Mesothelial cell of epicardium (in vitro differentiated cells): ENCODE measurements around the gene USH2A. TPM values are rescaled to one million over a fixed set of nuclear protein-coding genes. Genes with fewer than 3 reads are reported as not detected.
A peak's percentile ranks its signal among the peaks of the same experiment; 100 is the strongest.

ENCODE experiments used
- DNase-seq, 2 experiments: peaks; one replicate each; pipeline ENCODE4 v3.0.0; 2021; ENCODE audit warnings: low spot score in 2 of 2; ENCODE audit not compliant: unreplicated experiment in 2 of 2
- H3K27ac Mint-ChIP-seq: 2 replicates; pipeline ENCODE4 v1.8.0; 2021; ENCODE audit warnings: mixed read lengths
- H3K27me3 Mint-ChIP-seq: 2 replicates; pipeline ENCODE4 v1.8.0; 2021; ENCODE audit warnings: low read depth, mixed read lengths
- H3K36me3 Mint-ChIP-seq: 2 replicates; pipeline ENCODE4 v1.8.0; 2021; ENCODE audit warnings: mixed read lengths
- H3K4me1 Mint-ChIP-seq: 2 replicates; pipeline ENCODE4 v1.8.0; 2021; ENCODE audit warnings: mixed read lengths
- H3K4me3 Mint-ChIP-seq: 2 replicates; pipeline ENCODE4 v1.8.0; 2021; ENCODE audit warnings: mild to moderate bottlenecking, moderate library complexity, mixed read lengths
- H3K9me3 Mint-ChIP-seq: 2 replicates; pipeline ENCODE4 v1.8.0; 2021; ENCODE audit warnings: mixed read lengths
- total RNA-seq: library from RNA; stranded (reverse); gene quantifications from 3 replicates; pipeline ENCODE4 v1.2.1, GENCODE V29; 2021
- TF ChIP-seq, protein P1 (sequence below): fragments of 200-600 bp; sonication (generic); IDR thresholded peaks from one replicate; pipeline ENCODE4 v1.5.0; 2021; ENCODE audit warnings: antibody characterized with exemption; ENCODE audit not compliant: unreplicated experiment

USH2A gene
- total RNA-seq, 1 donor from 2014 or later, result 0.02 TPM

- peaks cover 43% of the 10 kb centered on the region for H3K4me1 Mint-ChIP-seq
Observed at GRCh38 chr1:215603319-215603718, 819.9 kb downstream of the USH2A start.

GRCh38 chr1:215601276-215601675, 822.0 kb downstream of the USH2A start:
- H3K36me3 Mint-ChIP-seq, result peaks cover 39% of the 10 kb centered on the region
- peaks cover 3% of the 10 kb centered on the region for H3K9me3 Mint-ChIP-seq
- peaks cover 40% of the 10 kb centered on the region for H3K4me1 Mint-ChIP-seq
- TF ChIP-seq, protein P1, sequence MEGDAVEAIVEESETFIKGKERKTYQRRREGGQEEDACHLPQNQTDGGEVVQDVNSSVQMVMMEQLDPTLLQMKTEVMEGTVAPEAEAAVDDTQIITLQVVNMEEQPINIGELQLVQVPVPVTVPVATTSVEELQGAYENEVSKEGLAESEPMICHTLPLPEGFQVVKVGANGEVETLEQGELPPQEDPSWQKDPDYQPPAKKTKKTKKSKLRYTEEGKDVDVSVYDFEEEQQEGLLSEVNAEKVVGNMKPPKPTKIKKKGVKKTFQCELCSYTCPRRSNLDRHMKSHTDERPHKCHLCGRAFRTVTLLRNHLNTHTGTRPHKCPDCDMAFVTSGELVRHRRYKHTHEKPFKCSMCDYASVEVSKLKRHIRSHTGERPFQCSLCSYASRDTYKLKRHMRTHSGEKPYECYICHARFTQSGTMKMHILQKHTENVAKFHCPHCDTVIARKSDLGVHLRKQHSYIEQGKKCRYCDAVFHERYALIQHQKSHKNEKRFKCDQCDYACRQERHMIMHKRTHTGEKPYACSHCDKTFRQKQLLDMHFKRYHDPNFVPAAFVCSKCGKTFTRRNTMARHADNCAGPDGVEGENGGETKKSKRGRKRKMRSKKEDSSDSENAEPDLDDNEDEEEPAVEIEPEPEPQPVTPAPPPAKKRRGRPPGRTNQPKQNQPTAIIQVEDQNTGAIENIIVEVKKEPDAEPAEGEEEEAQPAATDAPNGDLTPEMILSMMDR, result no peak
- H3K27ac Mint-ChIP-seq, result no peak overlapping the region
- no peak for DNase-seq
- no peaks in the 10 kb centered on the region for H3K27me3 Mint-ChIP-seq
- no peak overlapping the region for H3K4me3 Mint-ChIP-seq

More at GRCh38 chr1:215603319-215603718, 819.9 kb downstream of the USH2A start:
- Mint-ChIP-seq H3K27me3 (no peaks in the 10 kb centered on the region), H3K4me3 (no peak overlapping the region), H3K9me3 (peaks cover 2% of the 10 kb centered on the region), H3K27ac (peak overlapping the region; percentile 48), H3K36me3 (peaks cover 25% of the 10 kb centered on the region)
- TF ChIP-seq, protein P1, result no peak
- DNase-seq, result no peak

DNA sequence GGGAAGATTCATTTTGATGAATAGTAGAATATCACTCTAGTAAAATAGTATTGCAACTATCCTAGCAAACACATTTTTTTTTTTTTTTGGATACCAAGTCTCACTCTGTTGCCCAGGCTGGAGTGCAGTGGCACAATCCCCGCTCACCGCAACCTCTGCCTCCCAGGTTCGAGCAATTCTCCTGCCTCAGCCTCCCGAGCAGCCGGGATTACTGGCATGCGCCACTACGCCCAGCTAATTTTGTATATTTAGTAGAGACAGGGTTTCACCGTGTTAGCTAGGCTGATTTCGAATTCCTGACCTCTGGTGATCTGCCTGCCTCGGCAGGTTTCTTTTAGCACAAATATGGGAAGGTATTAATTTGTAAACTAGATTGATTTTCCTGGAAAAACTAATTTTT, 822.4 kb downstream of the USH2A start:
- H3K27ac Mint-ChIP-seq, result no peak overlapping the region
- peaks cover 42% of the 10 kb centered on the region for H3K36me3 Mint-ChIP-seq
- no peak overlapping the region for H3K4me3 Mint-ChIP-seq
- TF ChIP-seq, protein P1, result no peak
- DNase-seq, result no peak
- H3K4me1 Mint-ChIP-seq, result peaks cover 36% of the 10 kb centered on the region
- no peaks in the 10 kb centered on the region for H3K27me3 Mint-ChIP-seq
- H3K9me3 Mint-ChIP-seq, result peaks cover 3% of the 10 kb centered on the region

DNA sequence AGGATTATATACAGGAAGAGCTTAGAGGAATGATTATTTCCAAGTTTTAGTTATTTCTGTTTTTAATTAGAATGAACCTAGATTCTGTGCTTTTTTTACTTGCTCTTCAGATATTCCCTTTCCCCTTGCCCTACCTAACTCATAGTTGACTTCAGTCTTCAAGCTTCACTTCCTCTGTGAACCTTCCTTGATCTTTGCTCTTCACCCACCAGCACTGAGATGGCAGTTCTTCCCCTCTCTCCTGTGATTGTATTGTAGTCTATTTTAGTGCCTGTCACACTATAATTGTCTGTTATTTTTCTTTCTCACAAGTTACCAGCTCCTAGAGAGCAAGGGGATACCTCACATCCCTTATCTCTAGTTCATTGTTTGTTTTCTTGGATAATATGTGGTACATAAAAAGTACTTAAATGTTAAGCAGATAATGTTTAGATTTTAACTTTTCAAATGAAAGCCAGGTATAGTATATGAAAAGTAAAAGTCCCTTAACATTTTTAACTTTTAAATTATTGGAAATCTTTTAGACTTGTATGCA, 822.9 kb downstream of the USH2A start:
- H3K36me3 Mint-ChIP-seq, result peaks cover 42% of the 10 kb centered on the region
- DNase-seq, result no peak
- no peaks in the 10 kb centered on the region for H3K27me3 Mint-ChIP-seq
- TF ChIP-seq, protein P1, result no peak
- H3K9me3 Mint-ChIP-seq, result peaks cover 3% of the 10 kb centered on the region
- no peak overlapping the region for H3K4me3 Mint-ChIP-seq
- peak overlapping the region; percentile 66 for H3K27ac Mint-ChIP-seq
- peaks cover 38% of the 10 kb centered on the region for H3K4me1 Mint-ChIP-seq

DNA sequence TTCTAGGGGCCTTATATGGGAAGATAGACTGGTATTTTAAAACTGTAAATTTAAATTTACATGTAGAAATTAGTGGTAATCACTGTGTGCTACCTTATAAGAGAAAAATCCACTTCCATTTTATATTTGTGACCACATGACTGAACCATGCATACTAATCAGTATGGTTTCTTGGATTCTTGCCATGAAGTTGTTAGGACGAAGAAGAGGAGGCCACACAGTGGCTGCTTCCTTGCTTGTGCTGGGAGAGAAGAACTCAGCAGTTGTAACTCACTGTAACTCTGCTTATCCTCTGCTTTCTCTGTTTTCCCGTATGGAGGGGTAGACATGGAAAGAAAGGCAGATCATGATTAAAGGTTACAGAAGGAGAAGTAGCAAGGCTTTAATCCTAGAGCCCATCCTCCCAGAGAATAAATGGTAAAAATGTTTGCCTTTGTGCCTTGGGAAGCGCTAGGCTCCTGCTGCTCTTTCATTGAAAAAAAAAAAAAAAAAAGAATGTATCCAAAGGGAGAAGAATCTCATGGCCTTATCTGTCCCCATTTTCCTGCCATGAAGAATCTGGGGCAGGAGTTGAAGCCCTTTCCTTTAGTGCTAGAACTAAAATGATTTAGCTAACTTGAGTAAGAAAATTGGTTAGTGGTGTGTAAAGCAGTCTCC, 823.7 kb downstream of the USH2A start:
- Mint-ChIP-seq H3K4me3 (no peak overlapping the region), H3K27ac (peak overlapping the region; percentile 74), H3K4me1 (peaks cover 46% of the 10 kb centered on the region), H3K27me3 (no peaks in the 10 kb centered on the region), H3K36me3 (peaks cover 38% of the 10 kb centered on the region), H3K9me3 (peaks cover 3% of the 10 kb centered on the region)
- TF ChIP-seq, protein P1, result no peak
- no peak for DNase-seq
